ENCODE data around the gene CARM1. TPM values are rescaled to one million over a fixed set of nuclear protein-coding genes. Genes with fewer than 3 reads are reported as not detected.

Gene CARM1
- total and polyA plus RNA-seq, 2 of the 13 experiments (the other 11 are each of a cell fraction or from before 2014, with no cell fraction given): 27.6 to 55.8 TPM

- TF ChIP-seq ONECUT2 (CRISPR knock-in tag; IDR thresholded peaks at IDR 0.05) (peak; percentile 59; the same call in 1 of the 2 replicates), ZBTB44 (CRISPR knock-in tag; IDR thresholded peaks at IDR 0.05) (no peak), PHF8 (CRISPR knock-in tag; IDR thresholded peaks at IDR 0.05) (peak; percentile 98), ZNF501 (CRISPR knock-in tag; IDR thresholded peaks at IDR 0.05) (peak; percentile 88; the same call in 1 of the 2 replicates), RBFOX2 (IDR thresholded peaks at IDR 0.05; ENCODE audit: low read depth, low read length) (peak; percentile 98), GATAD2A (CRISPR knock-in tag; IDR thresholded peaks at IDR 0.05) (peak; percentile 49; the same call in 1 of the 2 replicates), MAFK (conservative IDR thresholded peaks at IDR 0.05 in 1 of 2, IDR thresholded peaks at IDR 0.05 in 1 of 2; ENCODE audit: low read length in 2 of 2) (no peak), ZFP36 (IDR thresholded peaks at IDR 0.05; ENCODE audit: borderline replicate concordance, low read depth, low read length, partially characterized antibody) (no peak), ZKSCAN1 (IDR thresholded peaks at IDR 0.05; ENCODE audit: low read length) (no peak), ZNF710 (CRISPR knock-in tag; IDR thresholded peaks at IDR 0.05; ENCODE audit: borderline replicate concordance) (no peak), HINFP (CRISPR knock-in tag; IDR thresholded peaks at IDR 0.05; ENCODE audit: low read depth) (0 out of 2 replicates have a peak, but pooled peaks have one; percentile 58), PAX8 (CRISPR knock-in tag; IDR thresholded peaks at IDR 0.05; ENCODE audit: borderline replicate concordance) (peak; percentile 26; the same call in 1 of the 2 replicates), ARID4A (CRISPR knock-in tag; IDR thresholded peaks at IDR 0.05; ENCODE audit: borderline replicate concordance) (peak; percentile 89; the same call in 1 of the 2 replicates), STAT5B (CRISPR knock-in tag; IDR thresholded peaks at IDR 0.05) (0 out of 2 replicates have a peak, but pooled peaks have one; percentile 43), ELF1 (CRISPR knock-in tag; IDR thresholded peaks at IDR 0.05) (no peak), HNRNPLL (IDR thresholded peaks at IDR 0.05; ENCODE audit: low read depth, low read length, poor library complexity, severe bottlenecking) (peak; percentile 74), TBX2 (CRISPR knock-in tag; IDR thresholded peaks at IDR 0.05; ENCODE audit: borderline replicate concordance) (peak; percentile 72; the same call in 1 of the 2 replicates), KLF6 (CRISPR knock-in tag; IDR thresholded peaks at IDR 0.05) (peak; percentile 85; the same call in 1 of the 2 replicates), MIXL1 (CRISPR knock-in tag; IDR thresholded peaks at IDR 0.05) (0 out of 2 replicates have a peak, but pooled peaks have one; percentile 12), ZNF773 (CRISPR knock-in tag; IDR thresholded peaks at IDR 0.05; ENCODE audit: borderline replicate concordance) (no peak)
These were observed 89.1 kb downstream of the CARM1 start, which contains the start of gene SMARCA4 (continued) for GRCh38 chr19:10960314-10961072.
